ENCODE data around the gene TUBB8. TPM values are rescaled to one million over a fixed set of nuclear protein-coding genes. Genes with fewer than 3 reads are reported as not detected.

The TUBB8 gene
- 1 to 10 TPM in 1 of 4 donors, under 1 TPM in 2, not detected in 1; 0.40 to 2.0 (median 0.50) TPM for total RNA-seq

GRCh38 chr10:48996-49395 lies at the start of gene TUBB8:
TSS of gene TUBB8 (minus strand) at chr10:49296. CDS start at chr10:49238, 58 bp downstream.
- no peak for DNase-seq
- no peaks in the 10 kb centered on the region for H3K27me3 ChIP-seq
- no peak within 1 kb of the TSS for H3K27ac ChIP-seq
- no peaks in the 10 kb centered on the region for H3K4me1 ChIP-seq
- no peak within 1 kb of the TSS for H3K4me3 ChIP-seq (replicated peaks in 1 of 3)
- no peaks in the 10 kb centered on the region for H3K9me3 ChIP-seq
- no peaks in the 10 kb centered on the region for H3K36me3 ChIP-seq
- intact Hi-C loops (cut with DNase I): no loop called here
- WGBS, 2 donors: 51 to 61% methylated on average over 15 to 16 of the region's 34 CpGs
- TF ChIP-seq POLR2A (IDR thresholded peaks at IDR 0.05): no peak
- TF ChIP-seq CTCF (IDR thresholded peaks at IDR 0.05): no peak

- H3K27ac ChIP-seq: no peak overlapping the region
- intact Hi-C loops (cut with DNase I): no loop called here
- 0 to 35% methylated on average over 1 of the region's 1 CpG for WGBS, 2 donors
Measured at GRCh38 chr10:96466-96865, 47.4 kb upstream of the TUBB8 start.

GRCh38 chr10:95356-96115 lies 46.4 kb upstream of the TUBB8 start:
- intact Hi-C loops (cut with DNase I): no loop called here
- DNase-seq: no peak
- H3K27ac ChIP-seq: no peak overlapping the region
- no peaks in the 10 kb centered on the region for H3K9me3 ChIP-seq
- 69 to 74% methylated on average over 2 of the region's 2 CpGs for WGBS, 2 donors
- H3K4me1 ChIP-seq: peaks cover 30 to 32% of the 10 kb centered on the region in 2 donors
- H3K27me3 ChIP-seq: no peaks in the 10 kb centered on the region
- H3K36me3 ChIP-seq: no peaks in the 10 kb centered on the region
- no peak overlapping the region for H3K4me3 ChIP-seq (replicated peaks in 1 of 3)
- TF ChIP-seq POLR2A (IDR thresholded peaks at IDR 0.05) (no peak), CTCF (IDR thresholded peaks at IDR 0.05) (no peak)

More at GRCh38 chr10:96466-96865, 47.4 kb upstream of the TUBB8 start:
- H3K4me3 ChIP-seq (replicated peaks in 1 of 3): no peak overlapping the region
- H3K4me1 ChIP-seq: peaks cover 23 to 29% of the 10 kb centered on the region in 2 donors
- H3K9me3 ChIP-seq: no peaks in the 10 kb centered on the region
- no peak for TF ChIP-seq POLR2A (IDR thresholded peaks at IDR 0.05)
- TF ChIP-seq CTCF (IDR thresholded peaks at IDR 0.05): no peak
- H3K27me3 ChIP-seq: no peaks in the 10 kb centered on the region
- DNase-seq: no peak
- no peaks in the 10 kb centered on the region for H3K36me3 ChIP-seq

GRCh38 chr10:94613-95012 lies 45.5 kb upstream of the TUBB8 start:
- no peak for DNase-seq
- Histone ChIP-seq H3K27ac (peak overlapping the region; percentile 91 to 98 (median 97)), H3K27me3 (no peaks in the 10 kb centered on the region), H3K36me3 (no peaks in the 10 kb centered on the region), H3K4me3 (replicated peaks in 1 of 3) (no peak overlapping the region), H3K9me3 (no peaks in the 10 kb centered on the region), H3K4me1 (peaks cover 30 to 32% of the 10 kb centered on the region in 2 donors)
- intact Hi-C loops (cut with DNase I): no loop called here
- 43 to 57% methylated on average over 1 of the region's 1 CpG for WGBS, 2 donors
- TF ChIP-seq CTCF (IDR thresholded peaks at IDR 0.05) (no peak), POLR2A (IDR thresholded peaks at IDR 0.05) (no peak)

- Histone ChIP-seq H3K4me1 (peaks cover 30 to 41% of the 10 kb centered on the region in 2 donors), H3K27ac (peak overlapping the region; percentile 95 to 98 (median 97)), H3K9me3 (no peaks in the 10 kb centered on the region), H3K36me3 (no peaks in the 10 kb centered on the region), H3K4me3 (replicated peaks in 1 of 3) (no peak overlapping the region), H3K27me3 (no peaks in the 10 kb centered on the region)
- TF ChIP-seq POLR2A (IDR thresholded peaks at IDR 0.05) (peak in 1 of 2 donors; percentile 38), CTCF (IDR thresholded peaks at IDR 0.05) (no peak)
- intact Hi-C loops (cut with DNase I): no loop called here
- DNase-seq: no peak
- 36 to 42% methylated on average over 2 of the region's 2 CpGs for WGBS, 2 donors
Measured at GRCh38 chr10:92846-93245, 43.8 kb upstream of the TUBB8 start.
